Brain pericyte (primary cell): ENCODE data around the gene IFFO2.

Experiments
- DNase-seq: peaks from one replicate; pipeline ENCODE4 v3.0.0-alpha.2; 2012; ENCODE audit warnings: low read depth, low spot score

The IFFO2 gene

DNA sequence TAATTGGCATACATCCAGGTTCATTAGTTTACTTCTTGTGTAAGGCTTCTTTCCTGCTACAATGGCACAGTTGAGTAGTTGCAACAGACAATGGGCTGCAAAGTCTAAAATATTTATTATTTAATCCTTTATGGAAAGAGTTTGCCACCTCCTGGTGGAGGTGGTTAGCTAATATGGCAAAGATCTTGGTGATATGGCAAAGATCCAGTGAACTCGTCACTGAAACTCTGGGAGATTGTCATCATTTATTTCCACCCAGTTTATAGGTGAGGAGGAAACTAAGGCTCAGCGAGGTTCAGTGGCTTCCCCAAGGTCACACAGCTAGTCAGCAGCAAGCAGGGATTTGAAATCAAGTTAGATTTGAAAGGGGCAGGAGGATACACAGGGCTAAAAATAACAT, 16.1 kb upstream of the IFFO2 start:
- DNase-seq: no peak

DNA sequence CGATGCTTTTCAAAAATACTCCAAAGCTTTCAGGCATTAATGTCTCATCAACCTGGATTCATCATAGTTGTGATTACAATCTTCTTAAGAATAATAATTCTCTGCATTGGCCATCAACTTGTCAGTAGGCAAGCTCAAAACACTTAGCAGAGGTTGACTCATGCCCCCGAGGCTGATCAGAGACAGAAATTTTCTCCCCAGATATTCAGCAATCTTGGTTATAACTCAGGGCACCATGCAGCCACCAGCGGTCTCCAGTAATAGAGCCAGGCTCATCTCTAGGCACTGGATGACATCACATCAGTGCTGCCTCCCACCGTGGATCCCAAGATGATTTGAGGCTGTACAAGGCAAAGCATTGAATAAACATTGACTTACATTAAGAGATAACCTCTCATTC, 14.3 kb upstream of the IFFO2 start:
- DNase-seq: no peak

GRCh38 chr1:18970358-18970757, 13.9 kb upstream of the IFFO2 start:
- no peak for DNase-seq

- DNase-seq: no peak
Observed at GRCh38 chr1:18967066-18967690, 10.7 kb upstream of the IFFO2 start.

- no peak for DNase-seq
Observed at GRCh38 chr1:18965206-18966173, 9.0 kb upstream of the IFFO2 start.

DNA sequence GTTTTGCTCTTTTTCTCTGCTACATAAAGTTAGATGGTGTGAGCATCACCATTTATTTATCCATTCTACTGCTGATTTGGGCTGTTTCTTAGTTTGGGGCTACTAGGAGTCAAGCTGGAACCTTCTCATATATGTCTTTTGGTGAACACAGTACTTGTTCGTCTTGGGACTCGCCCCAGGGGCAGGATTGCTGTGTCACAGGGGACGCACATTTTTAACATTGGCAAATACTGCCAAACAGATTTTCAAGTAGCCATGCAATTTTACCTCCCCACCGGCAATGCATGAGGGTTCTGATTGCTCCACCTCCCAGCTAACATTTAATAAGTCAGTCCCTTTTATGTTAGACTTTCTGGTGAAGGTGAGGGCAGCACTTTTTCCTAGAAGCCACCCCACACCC, 7.5 kb upstream of the IFFO2 start:
- DNase-seq: no peak

- DNase-seq: no peak
Observed at GRCh38 chr1:18962855-18963737, 6.6 kb upstream of the IFFO2 start.

DNA sequence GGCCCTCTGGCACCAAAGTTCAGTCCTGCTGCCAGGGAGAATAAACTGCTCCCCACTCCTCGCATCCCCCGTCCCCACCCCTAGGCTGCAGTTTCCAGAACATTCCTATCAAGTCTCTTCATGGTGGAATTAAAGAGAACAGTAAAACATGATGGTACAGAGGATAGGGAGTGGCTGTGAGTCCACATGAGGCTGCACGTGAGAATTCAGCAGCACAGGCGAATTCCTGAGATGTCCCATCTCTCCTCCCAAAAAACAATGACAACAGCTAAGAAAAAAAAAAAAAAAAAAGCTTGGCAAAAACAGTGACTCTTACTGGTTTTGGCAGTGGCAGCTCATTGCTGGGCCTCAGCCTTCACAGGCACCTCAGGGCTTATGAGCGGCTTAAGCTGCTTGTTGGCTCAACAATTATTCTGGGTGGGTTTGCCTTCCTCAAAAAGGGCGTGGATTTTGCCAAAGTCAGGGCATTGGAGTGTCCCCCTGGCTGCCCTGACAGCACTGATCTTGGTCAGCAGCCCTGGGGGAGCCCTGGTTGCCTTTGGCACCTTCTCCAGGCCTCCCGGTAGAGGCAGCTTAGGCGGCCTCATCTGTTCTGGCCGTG, 5.7 kb upstream of the IFFO2 start:
- no peak for DNase-seq

GRCh38 chr1:18960821-18961220, 4.3 kb upstream of the IFFO2 start:
- DNase-seq: no peak

DNA sequence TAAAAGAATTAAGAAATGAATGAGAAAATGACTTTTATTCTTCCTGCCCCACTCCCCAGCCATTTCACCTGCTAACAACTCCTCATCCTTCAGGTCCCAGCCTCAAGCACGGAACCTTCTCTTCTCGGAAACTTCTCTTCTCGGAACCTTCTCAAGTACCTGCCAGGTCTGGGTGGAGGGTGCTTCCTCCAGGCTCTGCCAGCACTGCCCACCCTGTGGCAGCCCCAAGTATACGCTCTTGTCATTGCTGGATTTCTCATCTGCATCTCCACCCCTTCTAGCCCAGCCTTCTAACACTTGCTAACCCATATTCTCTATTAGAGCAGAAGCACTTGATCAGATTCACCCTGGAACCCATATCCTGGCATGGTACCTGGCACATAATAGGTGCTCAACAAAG, 3.9 kb upstream of the IFFO2 start:
- DNase-seq: no peak

DNA sequence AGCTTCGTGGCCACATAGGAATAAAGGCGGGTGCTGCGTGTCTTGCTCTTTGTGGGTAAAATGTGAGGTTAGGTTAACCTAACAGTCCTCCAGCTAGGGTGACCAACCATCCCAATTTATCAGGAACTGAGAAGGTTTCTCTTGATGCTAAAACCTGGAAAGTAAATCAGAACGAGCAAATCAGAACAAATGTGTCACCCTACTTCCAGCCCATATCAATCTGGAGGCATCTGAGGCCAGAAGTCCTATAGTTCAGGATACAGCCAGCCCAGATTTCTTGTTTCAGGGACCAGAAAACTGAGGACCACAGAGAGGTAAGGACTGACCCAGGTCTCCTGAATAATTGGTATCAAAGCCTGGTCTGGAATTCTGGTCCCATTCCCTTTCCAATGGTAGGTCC, 3.1 kb upstream of the IFFO2 start:
- no peak for DNase-seq

GRCh38 chr1:18957532-18958300, 1.2 kb upstream of the IFFO2 start:
- no peak for DNase-seq

DNA sequence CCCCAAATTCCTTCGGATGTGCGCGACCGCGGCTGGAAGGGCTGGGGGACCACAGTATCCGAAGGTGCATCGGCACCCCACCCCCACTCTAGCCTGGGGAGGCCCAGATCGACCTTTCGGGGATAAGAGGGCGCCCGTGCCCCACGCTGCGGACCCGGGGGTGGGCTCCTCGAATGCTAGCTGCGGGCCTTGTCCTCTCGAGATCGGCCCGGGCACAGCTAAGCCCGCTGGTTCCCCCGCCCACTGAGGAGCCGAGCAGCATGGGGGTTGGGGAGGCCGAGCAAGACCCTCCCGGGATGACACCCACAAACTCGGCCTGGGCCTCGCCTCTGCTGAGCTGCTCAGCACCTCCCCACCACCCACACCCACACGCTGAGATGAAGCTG, 653 bp upstream of the IFFO2 start:
- DNase-seq: no peak

DNA sequence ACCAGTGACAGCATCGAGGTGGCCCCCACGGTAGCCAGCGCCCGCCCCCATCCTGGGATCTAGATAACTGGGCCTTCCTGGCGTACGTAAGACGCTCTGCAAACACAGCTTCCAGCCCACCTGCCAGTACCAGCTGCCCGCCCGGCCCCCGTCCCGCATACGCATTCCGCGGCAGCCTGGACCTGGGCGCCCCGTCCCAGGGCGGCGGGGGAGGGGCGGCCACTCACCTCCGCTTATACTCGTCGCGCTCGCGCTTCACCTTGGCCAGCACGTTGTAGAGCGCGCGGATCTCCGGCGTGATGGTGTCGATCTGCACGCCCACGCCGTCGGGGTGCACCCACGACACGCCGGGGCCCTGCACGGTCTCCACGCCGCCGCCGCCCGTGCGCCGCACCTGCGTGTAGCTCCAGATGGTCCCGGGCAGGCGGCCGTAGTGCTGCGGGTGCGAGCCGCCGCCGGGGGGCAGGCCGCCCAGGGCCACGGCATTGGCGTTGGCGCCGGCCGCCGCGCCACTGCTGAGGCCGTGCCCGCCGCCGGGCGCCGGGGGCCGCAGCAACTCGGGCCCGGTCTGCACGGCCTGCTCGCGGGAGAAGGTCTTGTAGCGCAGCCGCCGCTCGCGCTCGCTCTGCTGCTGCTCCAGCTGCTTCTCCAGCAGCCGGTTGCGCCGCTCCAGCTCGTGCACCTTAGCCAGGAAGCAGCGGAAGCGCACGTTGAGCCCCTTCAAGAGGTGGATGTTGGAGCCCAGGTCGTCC, 859 bp downstream of the IFFO2 start:
- no peak for DNase-seq

GRCh38 chr1:18955131-18955440, 1.4 kb downstream of the IFFO2 start:
- no peak for DNase-seq

- no peak for DNase-seq
Observed at GRCh38 chr1:18954270-18955071, 2.0 kb downstream of the IFFO2 start.

- DNase-seq: no peak
Observed at GRCh38 chr1:18953731-18954231, 2.7 kb downstream of the IFFO2 start.

DNA sequence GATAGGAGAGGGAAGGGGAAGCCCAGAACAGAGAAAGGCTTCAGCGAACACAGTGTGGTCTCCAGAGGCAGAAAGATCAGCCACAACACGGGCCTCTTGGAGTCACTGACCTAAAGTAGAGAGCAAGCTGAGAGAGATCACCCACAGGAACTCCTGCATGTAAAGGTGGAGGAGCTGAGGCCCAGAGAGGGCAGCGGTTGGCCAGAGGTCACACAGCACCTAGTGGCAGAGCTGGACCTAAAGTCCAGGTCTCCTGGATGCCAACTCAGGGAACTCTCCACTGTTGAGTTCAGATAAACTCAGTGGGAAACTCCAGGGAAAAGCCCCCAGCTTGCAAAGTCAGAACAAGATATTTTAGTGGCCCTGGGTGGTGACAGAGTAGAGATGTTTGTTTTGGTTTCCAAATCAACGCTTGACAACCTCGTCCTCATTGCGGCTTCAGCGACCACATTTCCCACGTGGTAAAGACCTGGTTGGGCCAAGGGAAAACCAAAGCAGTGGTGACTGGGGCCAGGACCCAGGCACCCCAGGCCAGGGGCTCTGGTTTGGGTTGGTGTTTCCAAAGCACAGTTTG, 4.6 kb downstream of the IFFO2 start:
- DNase-seq: no peak

- no peak for DNase-seq
Observed at GRCh38 chr1:18951416-18951815, 5.1 kb downstream of the IFFO2 start.
